Measurements from ENCODE around the gene PKN3.

Gene PKN3

DNA sequence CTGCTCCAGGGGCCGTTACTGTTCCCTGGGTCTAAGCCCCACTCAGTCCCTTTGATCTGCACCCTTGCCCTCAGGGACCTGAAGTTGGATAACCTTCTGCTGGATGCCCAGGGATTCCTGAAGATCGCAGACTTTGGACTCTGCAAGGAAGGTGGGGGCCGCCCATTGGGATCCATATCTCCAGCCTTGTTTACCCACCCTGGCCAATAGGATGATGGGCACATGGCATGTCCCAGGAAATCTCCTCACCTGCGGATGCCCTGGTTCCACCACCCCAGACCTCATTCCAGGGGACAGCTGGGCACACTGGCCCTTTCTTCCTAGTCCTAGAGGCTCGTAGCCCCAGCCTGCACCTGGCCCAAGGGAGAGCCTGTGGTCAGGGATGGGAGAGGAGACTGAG is 16.2 kb downstream of the PKN3 start:
- no peak for DNase-seq

DNA sequence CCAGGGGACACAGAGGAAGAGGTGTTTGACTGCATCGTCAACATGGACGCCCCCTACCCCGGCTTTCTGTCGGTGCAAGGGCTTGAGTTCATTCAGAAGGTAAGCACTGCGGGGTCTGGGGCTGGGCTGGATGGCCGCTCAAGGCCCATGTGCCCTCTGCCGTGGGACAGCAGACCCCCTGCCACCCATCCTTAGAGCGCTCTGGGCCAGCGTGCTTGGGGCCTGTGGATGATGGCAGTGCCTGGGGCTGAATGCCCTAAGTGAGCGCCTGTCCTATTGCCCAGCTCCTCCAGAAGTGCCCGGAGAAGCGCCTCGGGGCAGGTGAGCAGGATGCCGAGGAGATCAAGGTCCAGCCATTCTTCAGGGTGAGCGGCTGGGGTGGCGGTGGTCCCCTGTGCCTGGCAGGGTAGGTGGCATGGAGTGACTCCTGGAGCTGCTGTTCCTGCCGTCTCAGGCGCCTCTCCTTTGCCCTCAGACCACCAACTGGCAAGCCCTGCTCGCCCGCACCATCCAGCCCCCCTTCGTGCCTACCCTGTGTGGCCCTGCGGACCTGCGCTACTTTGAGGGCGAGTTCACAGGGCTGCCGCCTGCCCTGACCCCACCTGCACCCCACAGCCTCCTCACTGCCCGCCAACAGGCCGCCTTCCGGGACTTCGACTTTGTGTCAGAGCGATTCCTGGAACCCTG is 17.8 kb downstream of the PKN3 start:
- no peak for DNase-seq

DNA sequence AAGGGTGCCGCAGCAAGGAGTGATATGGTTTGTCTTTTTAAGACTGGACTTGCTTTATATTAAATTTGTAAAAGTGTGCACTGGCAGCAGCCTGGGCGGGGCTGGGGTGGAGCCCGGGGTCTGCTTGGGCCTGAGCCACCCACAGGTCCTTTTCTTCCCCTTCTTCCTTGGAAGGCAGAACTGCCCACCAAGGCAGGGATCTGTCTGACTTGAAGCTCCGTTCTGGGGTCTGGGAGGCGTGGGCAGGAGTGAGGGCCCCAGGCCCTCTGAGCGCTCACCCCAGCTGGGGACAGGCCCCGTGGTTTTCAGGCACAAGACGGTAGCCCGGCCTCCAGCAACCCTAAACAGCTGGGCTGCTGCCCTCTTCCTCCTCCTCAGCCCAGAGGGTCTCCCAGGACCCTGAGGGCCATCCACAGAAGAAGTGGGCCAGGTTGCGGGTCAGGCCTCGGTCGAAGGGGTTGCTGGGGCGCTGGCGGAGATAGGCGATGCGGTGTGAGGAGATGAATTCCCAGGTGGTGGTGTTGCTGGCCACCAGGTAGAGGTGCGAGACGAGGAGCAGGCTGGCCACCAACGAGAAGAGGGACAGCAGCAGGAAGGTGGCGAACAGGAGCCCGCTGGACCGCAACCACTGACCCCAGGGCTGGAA is 18.7 kb downstream of the PKN3 start:
- DNase-seq = no peak

DNA sequence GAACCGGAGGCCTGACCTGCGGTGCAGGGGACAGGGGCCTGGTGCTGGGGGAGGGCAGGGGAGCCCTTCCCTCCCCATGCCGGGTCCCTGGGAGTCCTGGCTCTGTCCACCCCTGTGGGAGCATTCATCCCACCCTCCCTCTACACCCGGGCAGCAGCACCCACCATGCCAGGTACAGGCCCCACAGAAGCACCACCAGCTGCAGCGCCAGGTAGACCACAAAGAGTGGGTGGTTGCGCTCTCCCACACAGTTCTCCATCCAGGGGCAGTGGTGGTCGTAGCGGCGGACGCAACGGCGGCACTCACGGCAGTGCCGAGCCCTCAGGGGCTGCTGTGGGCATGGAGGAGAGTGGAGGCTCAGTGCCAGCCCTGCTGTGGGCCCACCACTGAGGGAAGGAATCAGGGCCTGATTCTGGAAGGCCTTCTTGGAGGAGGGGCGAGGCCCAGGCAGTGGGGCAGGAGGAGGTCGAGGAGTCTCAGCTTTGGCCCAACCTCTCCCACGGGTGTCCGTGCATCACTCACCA is 19.2 kb downstream of the PKN3 start:
- DNase-seq = no peak

DNA sequence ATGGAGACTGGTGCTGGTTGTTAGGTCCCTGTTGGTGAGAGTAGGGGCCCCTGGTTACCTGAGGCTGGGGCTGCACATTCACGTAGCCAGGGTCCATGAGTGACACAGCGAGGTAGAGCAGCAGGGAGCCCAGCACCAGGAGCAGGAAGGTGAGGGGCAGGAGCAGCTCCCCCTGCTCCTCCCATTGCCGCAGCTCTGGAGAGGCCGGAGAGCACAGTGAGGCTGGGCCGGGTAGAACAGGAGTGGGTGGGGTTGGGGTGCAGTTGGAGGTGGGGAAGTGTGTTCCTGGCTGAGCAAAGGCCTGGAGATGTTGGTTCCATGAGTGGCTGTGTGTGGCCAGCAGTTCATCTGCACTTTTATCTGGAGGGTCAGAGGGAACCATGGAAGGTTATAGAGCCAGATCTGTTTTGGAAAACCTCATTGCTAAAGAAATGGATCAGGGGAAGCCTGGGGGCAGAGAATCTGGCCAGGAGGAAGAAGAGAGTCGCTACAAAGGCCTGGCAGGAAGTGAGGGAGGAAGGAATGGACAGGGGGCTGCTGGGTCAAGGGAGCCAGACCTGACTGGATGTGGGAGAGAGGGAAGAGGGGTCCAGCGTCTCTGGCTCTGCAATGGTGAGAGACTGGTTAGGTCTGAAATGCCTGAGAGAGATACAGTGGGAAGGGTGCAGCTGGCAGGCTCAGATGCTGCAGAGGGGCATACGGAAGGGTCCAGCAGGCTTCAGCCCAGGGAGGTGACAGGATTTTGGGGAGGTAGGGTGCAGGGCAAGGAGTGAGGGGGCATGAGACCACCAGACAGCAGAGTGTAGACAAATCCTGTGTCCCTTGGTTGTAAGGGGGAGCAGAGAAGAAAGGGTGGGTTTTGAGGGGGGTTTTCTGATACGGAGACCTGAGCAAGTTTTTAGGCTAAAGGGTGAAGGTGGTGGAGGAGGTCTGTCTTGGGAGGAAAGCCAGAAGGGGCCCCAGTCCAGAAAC is 20.4 kb downstream of the PKN3 start:
- DNase-seq = no peak

DNA sequence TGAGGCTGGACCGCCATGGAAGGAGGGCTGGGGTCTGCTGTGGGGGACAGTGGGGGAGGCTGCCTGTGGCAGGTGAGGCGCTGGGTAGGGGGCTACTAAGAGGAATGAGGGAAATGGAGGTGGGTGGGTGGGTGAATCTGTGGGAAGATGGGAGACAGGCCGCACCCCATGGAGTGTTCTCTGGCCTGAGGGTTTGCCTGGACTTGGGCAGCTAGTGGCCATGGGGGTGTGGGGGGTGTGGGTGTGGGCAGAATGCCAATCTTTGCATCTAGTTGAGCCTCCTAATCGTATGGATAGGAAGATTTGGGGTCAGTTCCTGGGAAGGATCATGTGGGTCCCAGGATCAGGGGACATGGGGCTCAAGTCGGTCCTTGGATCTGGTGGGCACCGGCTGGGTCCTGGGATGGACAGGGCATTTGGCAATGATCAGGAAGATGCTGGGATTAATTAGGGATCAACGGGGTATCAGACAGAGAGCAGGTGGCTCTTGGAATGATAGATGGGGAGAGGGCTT is 21.1 kb downstream of the PKN3 start:
- DNase-seq = no peak

DNA sequence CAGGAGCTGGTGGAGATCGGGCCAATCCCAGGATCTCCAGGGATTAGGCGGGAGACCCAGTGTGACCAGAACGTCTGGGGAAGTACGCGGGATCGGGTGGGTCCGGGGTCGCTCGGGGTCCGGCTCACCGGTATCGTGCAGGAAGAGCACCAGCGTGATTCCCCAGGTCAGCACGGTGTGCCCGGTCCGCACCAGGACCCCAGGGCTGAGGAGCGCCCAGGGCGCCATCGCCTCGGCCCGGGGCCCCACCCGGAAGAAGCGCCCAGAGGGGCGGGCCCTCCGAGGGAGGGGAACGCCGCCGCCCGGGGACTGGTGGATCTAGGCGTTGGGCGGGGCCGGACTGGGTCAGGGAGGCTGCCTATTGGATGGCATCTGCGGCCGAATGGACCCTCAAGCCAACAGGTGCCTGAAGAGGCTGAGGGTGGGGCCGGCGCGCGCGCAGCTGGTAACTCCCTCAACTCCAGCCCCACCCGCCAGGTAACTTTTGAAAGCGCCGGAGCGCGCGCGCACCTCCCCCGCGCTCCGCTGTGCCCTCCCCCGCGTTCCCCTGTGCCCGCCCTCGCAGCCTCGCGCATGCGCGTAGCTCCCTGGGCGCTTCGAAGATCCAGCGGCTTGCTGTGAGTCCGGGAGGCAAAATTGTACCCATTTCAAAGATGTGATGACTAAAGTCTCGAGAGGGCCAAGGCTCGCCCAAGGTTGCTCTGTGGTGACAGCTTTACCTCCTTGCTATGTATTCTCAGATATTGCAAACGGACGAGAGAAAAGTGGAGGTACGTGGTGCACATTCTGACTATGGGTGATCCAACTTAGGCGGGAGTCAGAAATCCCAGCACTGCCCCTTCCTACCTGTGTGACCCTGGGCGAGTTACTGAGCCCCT is 21.8 kb downstream of the PKN3 start, which contains the start of gene ZDHHC12:
ZDHHC12 (minus strand) TSS at position 262 of the 878 bp plus-strand sequence; CDS start at position 228, 34 bp downstream.
- peak; percentile 92 to 97 for DNase-seq

DNA sequence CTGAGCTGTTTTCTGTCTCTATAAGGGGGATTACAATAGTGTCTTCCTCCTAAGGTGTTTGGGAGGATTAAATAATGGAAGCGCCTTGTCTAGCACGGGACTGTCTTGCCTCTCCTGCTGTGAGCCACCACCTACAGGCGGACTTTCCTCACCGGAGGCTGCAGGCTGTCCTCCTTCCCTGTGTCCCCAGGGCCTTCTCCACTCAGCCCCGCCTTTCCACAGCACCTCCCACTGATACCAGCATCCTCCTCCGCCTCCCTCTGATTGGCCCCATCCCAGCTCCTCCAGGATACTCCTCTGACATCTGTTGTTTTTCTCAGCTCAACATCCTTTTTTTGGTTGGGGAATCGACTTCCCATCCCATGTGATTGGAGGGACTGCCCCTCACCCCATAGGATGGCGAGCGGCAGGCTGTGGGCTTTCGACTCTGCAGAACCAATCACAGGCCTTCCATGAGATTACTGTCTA is 22.5 kb downstream of the PKN3 start:
- DNase-seq = no peak

DNA sequence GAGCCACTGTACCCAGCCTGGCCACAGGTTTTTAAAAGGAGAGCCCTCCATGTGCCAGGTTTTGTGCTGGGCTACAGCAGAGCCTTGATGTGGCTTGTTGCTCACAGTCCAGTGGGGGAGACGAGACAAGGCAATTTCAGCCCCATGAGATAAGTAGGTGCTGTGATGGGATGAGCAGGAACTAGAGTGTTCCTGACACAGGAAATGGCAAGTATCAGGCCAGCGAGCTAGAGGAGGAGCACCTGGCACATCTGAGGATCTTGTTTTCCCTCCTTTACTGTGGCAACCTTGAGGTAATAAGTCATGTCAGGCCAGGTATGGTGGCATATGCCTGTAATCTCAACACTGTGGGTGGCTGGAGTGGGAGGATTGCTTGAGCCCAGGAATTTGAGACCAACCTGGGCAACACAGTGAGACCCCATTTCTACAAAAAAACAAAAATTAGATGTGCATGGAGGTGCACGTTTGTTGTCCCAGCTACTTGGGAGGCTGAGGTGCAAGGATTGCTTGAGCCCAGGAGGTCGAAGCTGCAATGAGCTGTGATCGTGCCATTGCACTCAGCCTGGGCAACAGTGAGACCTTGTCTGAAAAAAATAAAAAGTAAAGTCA is 25.4 kb downstream of the PKN3 start:
- no peak for DNase-seq

DNA sequence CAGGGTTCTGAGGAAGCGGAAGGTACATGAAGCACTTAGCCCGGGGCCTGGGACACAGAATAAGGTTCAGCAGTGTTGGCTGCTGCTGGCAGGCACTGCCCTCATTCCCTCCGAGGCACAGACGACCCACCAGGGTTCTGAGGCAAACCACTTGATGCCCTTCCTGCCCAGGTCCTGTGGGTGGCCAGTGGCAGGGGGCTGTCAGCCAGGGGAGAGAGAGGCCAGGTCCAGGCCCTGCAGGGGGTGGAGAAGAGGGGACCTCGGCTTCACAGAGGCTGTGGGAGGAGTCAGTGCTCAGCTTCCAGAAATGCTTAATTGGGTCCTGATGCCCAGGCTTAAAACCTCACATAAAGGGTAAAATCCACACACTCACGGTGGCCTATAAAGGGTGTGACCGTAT is 26.0 kb downstream of the PKN3 start:
- DNase-seq = no peak

DNA sequence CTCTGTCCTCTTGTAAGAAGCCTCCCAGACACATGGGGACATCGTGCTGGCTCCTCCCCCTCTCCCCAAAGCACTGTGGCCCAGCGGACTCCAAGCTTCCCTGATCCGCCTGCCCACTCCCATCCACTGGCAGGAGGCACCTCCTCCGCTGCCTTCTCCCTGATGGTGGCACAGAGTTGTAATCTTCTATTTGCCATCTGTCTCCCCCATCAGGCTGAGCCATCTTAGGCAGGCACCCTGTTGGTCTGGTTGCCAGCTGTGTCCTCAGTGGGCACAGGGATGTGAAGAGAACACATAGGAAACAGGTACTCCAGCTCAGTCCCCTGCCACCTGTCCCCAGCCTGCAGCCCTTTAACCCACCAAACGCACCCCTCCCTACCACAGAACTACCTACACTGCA is 27.0 kb downstream of the PKN3 start:
- no peak for DNase-seq

DNA sequence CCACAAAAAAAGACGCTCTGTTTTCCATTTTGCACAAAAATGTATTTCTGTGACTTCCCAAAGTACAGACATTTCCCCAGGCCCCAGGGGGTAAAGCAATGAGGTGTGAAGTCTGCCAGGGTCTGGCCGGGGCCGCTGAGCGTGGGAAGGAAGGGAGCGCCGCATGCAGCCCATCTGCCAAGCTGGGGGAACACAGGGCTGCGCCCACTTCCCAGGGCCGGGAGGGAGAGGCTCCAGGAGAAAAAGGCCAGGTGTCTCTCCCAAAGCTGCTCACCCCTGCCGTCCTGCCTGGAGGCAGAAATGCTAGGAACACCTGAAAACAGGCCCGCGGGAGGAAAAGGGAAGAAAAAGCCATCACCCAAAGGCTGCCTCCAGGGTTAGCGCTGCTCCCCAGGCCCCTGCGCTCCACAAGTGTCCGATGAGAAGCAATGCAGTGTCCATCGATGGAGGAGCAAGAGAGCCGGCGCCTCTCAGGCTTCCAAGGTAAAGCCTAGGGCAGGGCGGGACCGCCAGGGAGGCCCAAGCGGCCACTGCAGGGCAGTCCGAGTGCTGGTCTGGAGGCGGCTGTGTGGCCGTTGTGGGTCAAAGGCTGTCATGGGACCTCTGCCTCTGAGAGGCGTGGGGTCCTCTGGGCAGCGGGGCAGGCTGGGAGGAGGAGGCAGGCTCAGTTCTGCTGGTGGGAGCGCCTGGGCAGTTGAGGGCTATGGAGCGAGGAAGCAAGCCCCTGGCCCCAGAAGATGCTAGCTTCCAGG is 27.6 kb downstream of the PKN3 start:
- DNase-seq = no peak

DNA sequence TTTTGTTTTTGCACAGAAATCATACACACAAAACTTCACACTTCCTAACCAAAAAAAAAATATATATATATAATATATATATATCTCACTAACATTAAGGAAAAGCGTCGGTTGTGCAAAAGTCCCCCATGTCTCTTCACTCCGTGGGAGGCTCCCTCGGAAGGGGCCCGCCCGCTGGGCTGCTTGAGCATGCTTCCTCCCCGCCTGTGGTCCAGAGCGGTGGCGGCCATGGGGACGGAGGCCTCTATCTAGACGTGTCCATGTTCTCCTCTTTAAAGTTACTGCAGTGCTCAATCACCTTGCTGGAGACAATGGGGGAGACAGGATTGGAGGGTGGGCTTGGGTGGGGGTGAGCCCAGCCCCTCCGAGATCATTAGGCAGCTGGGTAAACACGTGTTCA is 28.8 kb downstream of the PKN3 start:
- no peak for DNase-seq

DNA sequence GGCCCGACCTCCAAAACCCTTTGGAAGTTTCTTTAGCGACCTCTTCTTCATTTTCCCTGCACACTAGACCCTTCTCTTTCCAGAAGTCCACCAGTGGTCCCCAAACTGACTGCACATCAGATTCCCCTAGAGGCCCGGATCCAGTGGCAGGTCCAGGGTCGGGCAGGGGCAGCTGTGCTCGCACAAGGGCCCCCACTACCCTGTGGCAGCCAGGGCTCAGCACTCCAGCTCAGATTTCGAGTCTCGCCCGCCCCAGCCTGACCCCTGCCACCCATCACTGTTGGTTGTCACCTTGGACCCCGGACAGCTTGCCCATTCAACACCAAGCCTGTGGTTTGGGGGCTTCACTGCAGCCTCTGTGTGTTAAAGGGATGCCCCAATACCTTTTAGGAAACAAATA is 29.4 kb downstream of the PKN3 start:
- no peak for DNase-seq

DNA sequence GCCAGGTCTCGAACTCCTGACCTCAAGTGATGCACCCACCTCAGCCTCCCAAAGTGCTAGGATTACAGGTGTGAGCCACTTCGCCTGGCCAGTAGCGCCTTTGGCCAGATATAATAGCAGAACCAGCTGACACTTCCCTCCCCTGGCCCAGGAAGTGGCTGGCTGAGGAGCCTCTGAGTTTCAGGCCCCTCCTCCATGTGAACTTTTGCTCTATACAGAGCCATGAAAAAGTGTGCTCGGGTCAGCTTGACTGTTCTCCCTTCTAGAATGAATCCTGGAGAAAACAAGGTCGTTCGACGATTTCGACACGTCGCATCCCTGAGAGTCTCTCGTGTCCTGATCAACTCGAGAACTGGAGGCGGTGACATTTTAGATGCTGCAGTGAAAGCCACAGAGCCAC is 30.3 kb downstream of the PKN3 start:
- DNase-seq = no peak

DNA sequence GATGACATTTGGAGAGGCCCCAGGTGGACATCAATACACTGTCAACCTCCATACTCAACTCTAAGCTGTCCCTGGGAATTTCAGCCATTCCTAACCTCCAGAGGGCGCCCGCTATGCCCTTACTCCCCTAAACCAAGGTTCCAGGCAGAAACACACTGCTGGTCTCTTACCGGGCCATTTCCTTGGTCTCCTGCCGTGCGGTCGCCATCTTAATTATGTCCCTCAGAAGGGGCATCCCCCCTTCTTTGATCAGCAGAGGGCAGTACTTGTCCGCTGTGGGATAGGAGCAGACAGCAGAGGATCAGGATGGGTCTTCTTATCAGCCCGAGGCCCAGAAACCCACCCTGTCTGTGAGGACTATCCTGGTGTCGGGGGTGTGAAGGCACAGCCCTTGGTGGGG is 31.0 kb downstream of the PKN3 start:
- peak; percentile 70 to 82 for DNase-seq

DNA sequence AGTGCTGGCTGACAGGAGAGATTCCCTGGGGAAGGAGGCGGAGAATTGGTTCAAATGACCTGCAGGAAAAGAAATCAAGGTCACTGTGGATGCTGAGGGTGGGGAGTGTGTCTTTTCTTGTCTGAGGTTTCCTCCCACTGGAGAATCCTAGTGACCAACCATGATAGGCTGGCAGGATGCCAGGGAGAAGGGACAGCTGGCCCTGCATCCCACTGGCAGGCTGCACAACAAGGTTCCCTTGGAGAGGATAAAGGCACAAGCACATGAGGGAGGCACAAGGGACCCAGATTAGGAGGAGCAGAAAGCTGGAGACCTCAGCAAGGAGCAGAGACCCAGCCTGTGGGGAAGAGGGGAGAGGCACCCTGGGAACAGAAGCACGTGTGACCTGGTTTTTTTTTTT is 33.1 kb downstream of the PKN3 start:
- DNase-seq = no peak

DNA sequence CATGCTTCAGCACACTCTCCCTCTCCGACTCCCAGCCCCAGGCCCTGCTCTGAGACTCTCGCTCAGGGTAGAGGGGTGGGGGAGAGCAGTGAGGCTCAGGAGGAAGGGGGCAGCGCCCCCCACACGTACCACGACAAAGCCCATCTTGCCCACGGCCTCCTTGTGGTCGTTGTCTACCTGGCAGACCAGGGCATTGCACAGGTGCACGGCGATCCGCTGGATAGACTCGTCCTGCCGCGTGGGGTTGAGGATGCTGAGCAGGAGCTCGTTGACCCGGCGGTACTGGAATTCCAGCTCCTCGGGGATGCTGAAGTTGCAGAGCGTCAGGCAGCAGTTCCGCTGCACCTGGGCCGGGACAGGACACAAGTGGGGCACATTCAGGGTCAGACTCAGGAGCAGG is 40.1 kb downstream of the PKN3 start:
- DNase-seq = no peak

DNA sequence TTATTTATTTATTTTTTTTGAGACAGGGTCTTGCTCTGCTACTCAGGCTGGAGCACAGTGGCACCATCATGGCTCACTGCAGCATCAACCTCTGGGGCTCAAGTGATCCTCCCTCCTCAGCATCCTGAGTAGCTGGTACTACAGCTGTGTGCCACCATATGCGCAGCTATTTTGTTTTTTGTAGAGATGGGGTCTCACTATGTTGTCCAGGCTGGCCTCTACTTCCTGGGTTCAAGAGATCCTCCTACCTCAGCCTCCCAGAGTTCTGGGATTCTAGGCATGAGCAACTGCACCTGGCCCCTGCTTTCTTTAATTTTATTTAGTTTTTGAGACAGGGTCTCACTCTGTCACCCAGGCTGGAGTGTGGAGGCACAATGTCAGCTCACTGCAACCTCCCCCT is 41.1 kb downstream of the PKN3 start:
- no peak for DNase-seq

DNA sequence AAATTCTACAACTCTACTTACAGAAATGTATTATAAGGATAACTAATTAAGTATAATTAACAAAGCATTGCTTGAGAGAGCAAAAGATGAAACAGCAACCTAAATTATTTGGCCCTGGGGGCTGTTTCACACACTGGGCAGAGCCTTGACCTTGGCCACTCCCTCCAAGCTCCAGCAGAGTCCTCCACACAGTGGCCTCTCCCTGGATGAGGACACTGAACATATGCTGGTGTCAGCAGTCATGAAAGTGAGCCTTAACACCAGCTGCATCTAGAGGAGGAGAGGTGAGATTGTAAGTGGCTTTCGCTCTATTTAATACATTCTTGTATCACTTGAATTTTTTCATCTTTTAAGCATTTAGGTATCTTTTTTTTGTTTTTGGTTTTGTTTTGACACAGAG is 44.9 kb downstream of the PKN3 start:
- DNase-seq = no peak
